Fibroblast of skin of back (primary cell): Measurements from ENCODE around the gene ZNF343.

Experiments used
- DNase-seq: peaks from one replicate; pipeline ENCODE4 v3.0.0-alpha.2; 2013

ZNF343 gene

DNA sequence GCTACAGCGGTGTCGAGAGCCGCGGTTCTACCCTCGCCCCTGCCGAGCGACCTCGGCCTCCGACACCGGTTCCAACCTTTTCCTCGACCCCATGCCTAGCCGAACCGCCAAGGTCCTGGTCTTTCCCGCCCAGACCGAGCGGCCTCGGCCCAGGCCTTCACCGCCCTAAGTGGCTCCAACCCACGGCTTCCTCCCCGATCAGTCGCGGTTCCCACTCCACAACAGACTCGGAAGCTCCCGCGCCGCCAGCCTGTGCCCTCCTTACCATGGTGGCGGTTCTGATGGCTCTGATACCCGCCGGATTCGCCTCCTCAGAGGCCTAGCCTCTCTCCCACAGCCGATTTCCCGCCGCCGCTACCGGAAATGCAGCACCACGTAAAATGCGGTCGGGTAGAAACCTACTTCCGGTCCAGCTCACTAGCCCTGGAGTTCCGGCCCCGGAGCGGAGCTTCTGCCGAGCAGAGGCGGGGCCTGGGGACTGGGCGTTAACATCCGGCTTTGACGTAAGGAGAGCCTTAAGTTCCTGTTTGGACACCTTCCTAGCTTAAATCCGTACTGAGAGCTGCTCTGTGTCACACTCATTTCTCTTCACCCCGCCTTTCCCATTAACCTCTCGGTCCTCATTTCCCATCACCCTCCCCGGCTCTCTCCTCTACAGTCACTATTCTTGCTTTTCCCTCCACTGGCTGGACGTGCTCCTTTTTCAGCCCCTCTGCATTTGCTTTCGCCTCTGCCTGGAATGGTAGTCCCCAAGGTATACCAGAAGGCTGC is 38.1 kb downstream of the ZNF343 start, which contains the start of gene SNRPB:
Gene SNRPB, minus strand, starts transcription at position 367 of the 771 bp plus-strand sequence. Its CDS starts 99 bp downstream, at position 268.
- DNase-seq = peak; percentile 99

DNA sequence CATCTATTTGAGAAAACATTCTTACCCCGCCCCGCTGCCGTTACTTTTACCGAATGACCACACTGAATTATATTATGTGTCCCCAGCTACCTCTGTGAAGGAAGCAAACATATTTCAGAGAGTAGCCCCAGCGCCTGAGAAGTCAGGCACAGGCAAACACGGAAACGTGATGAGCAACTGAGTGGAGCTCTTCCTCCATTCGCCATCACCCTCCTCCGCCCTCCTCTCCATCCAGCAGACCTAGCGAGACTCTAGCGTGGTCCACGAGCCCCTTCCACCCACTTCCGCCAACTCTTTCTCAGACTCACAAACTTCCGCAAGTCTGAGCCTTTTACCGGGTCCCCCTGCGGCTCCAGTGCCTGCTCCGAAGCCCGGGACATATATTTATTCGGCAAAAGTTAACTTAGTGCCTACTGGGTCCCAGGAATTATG is 38.7 kb downstream of the ZNF343 start:
- DNase-seq = peak; percentile 67

DNA sequence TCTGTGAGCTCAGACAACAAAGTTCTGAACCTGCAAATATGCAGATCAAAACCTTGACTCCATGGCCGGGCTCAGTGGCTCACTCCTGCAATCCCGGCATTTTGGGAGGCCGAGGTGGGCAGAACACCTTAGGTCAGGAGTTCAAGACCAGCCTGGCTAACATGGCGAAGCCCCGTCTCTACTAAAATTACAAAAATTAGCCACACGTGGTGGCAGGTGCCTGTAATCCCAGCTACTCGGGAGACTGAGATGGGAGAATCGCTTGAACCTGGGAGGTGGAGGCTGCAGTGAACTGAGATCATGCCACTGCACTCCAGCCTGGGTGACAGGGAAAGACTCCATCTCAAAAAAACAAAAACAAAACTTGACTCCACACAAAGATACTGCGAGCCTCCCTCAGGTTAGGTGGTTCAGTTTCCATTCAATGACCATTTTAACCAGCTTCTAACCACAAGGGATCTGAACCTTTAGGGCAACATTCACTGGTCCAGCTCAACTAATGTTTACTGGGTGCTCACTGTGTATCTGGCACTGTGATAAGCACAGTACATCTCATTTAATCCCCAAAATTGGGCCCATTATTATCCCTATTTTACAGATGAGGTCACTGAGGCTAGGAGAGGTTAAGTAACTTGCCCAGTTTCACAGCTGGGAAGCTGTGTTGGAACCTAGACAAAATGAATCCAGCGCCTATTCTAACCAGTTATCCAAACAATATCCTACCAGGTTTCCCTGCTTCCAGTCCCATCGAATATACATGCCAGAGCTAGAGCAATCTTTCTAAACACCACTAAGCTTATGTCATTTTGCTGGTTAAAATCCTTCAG is 39.9 kb downstream of the ZNF343 start:
- peak; percentile 29 for DNase-seq

DNA sequence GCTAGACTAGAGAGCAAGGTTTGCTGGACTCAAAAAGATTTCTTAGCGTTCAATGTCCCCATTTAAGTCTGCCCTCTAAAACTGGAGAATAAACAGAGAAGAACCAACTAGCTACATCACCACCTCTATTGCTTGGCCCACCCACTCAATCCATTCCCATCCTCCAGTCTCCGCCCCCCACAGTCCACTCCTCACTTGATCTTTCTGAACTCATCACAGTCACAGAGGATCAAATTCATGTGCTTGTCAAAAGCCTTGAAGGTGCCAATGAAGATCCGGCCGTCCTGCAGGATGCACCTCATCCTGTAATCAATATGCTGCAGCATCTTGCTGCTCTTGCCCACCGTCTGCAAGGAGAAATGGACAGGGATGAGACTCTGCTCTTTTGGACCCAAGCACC is 41.3 kb downstream of the ZNF343 start:
- DNase-seq = no peak

DNA sequence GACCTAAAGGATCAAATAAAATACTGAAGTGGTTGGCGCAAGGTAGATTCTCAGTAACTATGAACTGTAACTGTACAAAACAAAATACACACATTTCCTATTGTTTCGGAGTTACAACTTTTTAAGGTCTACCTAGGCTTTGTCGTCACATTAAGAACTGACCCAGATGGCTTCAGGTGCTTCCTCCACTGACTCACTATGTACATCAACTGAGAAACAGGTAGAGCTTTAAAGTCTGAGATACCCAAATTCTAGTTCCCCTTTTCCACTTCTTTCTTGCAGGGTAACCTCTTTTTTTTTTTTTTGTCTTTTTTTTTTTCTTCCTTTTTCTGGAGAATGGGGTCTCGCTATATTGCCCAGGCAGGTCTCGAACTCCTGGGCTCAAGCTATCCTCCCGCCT is 43.6 kb downstream of the ZNF343 start:
- DNase-seq = no peak

DNA sequence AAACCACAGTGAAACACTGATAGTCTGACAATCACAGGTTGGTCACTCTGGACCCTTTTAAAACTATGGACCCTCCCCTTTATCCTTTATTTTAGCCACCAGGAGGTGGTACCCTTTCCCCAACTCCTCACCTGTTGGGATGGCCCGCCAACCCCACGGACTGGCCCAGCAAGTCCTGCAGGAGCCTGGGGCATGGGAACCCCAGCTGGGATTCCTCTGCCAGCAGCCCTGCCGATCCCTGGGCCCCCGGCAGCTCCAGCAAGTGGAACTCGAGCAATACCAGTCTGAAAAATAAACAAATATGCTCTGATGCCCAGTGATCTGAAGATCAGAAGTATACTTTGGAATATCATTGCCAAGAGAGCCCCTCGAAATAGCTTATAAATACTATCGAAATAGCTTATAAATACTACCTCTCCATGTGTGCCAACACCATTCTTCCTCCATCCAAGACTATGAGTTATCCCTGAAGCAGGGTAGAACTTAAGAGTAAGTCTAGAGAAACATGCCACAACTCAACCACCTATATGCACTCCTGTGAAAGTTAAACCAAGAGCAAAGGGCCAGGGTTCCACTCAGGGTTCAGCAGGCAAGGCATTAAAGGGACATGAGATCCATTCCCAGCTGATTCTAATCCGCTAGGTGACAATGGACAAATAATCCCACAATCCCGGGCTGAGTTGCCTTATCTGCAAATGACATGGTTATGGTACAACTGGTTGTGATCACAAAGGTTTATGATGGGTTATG is 44.9 kb downstream of the ZNF343 start:
- no peak for DNase-seq

DNA sequence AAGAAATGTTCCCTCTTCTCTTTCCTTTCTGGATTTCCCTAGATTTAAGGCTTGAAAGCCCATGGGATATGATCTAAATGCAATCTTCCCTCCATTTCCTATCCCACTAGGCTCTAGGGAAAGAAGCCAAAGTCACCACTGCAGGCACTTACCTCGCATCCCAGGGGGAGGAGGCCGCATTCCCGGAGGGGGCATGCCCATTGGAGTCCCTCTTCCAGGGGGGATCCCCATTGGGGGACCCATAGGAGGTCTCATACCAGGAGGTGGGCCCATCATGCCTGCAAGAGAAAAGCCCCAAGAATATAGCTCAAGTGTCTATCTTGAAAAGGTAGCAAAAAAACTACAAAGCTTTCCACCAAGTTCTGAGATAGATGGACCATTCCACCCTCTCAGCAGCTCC is 46.2 kb downstream of the ZNF343 start:
- DNase-seq = no peak

DNA sequence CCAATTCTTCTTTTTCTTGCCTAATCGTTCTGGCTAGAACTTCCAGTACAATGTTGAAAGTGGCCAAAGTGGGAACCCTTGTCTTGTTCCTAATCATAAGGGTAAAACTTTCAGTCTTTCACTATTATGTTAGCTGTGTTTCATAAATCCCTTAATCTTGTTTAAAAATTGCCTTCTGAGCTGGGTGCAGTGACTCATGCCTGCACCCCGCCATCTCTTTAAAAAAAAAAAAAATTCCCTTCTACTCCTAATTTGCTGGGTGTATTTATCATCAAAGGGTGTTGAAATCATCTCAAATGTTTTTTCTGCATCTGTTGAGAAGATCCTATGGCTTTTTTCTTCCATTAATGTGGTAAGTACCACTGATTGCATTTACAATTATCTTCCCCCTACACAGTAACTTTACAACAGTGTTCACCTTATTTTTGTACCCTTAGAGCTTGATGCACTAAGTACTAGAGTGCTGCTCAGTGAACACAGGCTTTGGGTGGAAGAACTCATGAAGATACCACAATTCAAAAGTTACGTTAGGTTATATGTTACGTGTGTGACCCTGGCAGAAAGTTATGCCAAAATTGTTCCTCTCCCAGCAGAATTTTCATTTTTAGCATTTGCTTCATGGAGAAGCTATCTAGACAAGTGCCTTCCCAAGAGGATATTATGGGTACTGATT is 47.8 kb downstream of the ZNF343 start:
- DNase-seq = no peak

DNA sequence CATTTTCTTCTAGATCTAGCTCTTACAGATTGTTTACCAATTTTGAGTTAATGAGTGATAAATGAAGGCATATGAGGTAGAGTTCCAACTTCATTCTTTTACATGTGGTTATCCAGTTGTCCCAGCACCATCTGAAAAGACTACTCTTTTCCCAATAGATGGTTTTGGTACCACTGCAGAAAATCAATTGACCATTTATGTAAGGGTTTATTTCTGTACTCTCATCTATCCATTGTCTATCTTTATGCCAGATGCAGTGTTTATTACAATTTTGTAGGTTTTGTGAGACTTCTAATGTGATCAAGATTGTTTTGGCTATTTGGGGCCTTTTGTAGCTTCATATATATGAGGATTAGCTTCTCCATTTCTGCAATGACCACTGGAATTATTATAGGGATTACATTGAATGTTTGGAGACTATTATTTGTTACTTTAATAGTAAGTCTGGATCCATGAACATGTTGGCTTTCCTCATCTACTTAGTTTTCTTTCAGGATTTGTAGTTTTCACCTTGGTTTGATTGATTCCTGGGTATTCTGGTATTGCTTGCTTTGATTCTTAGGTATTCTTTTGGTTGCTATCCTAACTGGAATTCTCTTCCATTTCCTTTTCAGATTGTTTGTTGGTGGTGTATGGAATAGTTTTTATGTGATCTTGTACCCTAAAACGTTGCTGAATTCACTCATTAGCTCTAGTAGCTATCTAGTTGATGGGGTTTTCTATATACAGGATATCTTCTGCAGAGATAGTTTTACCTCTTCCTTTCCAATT is 48.5 kb downstream of the ZNF343 start:
- no peak for DNase-seq

DNA sequence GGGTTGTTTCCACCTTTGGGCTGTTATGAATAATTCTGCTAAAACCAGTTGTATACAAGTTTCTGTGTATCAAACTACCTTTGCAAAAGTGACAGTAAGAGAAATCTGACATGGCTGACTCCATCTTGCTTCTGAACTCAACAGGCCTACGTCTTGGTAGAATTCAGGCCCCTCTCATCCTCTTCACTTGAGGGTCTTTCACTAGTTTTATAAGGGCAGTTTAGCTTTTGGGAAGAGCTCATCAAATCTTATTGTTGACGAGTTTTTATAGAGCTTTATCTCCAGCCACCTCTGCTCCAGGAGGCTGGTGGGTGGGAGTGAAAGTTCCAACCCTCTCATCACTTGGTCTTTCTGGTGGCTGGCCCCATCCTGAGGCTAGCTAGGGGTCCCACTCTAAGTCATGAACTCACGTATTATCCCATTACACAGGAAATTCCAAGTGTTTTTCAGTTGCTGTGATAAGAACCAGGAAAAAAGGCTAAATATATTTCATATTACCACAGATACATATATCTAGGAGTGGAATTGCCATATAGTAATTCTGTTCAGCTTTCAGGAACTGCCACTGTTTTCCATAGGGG is 49.7 kb downstream of the ZNF343 start:
- no peak for DNase-seq

DNA sequence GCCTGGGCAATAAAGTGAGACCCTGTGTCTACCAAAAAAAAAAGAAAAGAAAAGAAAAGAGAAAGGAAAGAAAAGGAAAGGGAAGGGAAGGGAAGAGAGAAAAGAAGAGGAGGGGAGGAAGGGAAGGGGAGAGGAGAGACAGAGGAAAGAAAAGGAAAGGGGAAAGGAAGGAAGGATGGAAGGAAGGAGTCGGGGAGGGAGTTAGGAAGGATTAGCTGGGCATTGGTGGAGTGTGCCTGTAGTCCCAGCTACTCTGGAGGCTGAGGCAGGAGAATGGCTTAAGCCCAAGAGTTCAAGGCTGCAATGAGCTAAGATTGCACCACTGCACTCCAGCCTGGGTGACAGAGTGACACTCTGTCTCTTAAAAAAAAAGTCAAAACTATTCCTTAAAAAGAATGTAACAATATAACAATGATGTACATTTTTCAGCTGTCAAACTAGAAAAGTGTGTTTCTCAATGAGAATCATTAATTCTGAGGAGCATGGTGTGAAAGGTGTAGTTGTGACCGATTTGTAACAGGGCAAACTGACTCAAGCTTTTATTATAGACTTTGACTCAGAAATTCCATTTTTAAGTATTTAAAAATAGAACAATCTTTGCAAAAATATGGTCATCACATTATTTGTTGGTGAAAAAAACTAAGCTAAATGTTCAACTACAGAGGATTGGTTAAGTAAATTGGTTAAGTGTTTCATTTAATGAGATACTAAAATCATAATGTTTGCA is 52.8 kb downstream of the ZNF343 start:
- DNase-seq = no peak

DNA sequence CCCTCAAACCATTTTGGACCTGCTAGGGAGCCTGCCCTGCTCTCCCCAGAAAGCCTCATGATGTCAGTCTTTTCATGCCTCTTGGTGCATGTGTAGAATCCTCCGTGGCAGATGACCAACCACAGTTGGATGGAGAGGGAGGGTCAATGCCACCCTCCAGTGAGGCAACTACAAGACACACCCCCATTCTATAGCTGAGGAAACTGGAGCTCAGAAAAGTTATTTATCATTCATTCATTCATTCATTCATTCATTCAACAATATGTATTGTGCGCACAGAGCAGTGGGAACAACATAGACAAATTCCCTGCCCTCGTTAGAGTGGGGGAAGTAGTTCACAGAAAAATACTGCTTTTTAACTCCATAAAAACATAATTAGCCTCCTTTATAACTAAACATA is 54.9 kb downstream of the ZNF343 start:
- no peak for DNase-seq

DNA sequence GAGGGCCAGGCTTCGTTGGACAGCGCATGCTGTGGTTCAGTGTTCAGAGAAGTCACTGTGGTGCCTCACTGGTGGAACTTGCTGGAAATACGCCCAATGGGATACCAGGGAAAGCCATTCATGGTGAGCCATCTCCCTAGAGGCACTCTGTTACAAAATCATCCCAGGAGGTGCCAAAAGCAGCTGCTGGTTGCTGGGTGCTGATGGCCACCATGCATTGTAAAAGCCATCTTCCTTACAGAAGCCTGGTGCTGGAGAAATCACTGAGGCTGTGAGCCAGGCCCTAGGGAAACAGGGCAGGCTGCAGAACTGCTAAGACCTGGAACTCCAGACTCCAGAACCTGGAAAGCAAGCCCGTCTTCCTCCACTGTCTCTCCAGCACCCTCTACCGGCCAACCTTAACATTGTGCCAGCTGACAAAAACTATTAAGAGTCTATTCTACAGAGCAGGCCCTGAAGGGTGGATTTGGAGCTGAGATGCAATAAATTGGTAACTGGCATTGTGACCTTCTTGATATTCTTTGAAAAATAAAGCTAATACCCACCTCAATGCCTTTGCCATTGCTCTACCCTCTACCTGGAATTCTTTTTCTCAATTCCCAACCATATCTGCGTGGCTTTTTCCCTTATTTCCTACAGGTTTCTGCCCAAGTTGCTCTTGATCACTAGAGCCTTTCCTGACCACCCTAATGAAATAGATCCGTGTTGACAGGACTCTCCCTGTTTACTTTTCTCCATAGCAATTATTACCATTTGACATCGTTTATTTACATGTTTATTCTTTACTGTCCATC is 56.6 kb downstream of the ZNF343 start:
- peak; percentile 65 for DNase-seq

DNA sequence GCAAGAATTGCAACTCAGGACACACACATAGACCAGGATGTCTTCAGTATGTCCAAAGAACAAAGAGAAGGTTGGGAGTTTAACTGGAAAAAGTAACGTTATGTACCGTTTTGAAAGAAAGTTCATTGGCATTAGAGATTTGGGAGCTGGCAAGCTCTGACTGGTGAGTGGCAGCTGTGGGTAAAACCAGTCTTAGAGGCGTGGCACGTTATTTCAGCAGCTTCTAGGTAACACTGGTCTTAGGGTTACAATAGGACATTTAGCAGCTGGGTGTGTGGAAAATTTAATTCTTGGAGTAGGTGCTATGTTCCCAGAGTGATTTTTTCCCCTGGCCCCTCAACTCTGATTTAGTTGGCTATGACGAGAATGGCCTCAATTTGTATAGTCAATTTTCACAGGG is 57.3 kb downstream of the ZNF343 start:
- no peak for DNase-seq

DNA sequence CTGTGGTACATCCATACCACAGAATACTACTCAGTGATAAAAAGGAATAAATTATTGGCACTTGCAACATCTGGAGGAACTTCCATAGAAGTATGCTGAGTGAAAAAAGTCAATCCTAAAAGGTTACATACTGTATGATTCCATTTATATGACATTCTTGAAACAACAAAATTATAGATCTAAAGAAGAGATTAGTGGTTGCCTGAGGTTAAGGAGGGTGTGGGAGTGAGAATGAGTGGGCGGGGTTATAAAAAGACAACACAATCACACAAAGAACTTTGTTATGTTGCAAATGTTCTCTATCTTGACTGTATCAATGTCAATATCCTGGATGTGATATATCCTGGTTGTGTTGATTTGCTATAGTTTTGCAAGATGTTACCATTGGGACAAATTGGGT is 59.3 kb downstream of the ZNF343 start:
- no peak for DNase-seq

DNA sequence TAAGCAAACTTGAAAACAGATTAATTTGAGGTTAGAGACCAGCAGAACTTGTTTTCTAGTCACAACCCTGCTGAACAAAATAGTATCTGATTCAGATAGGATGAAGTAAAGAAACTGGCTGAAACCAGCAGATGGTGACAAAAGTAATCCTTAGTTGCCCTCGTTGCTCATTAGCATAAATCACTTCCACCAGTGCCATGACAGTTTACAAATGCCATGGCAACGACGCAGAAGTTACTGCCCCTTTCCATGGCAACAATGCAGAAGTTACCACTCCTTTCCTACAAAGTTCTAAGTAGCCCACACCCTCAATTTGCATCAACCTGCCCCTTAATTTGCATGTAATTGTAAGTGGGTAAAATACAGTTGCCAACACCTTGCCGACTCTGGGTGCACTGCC is 61.9 kb downstream of the ZNF343 start:
- DNase-seq = no peak
